ENCODE measurements around the gene CAPN2. TPM values are rescaled to one million over a fixed set of nuclear protein-coding genes. Genes with fewer than 3 reads are reported as not detected.
A peak's percentile ranks its signal among the peaks of the same experiment; 100 is the strongest.

The CAPN2 gene
- total RNA-seq, 1 experiment from 2014 or later, result 1,259 TPM

- H3K4me2 ChIP-seq (ENCODE audit: low read length), result peak overlapping the region; percentile 87
- DNase-seq (peak; percentile 97), ATAC-seq (peak; percentile 56)
- H3K9ac ChIP-seq (ENCODE audit: low read length), result peak overlapping the region; percentile 98
- TSS peak; percentile 86 for BruUV-seq (replicated peaks)
- H3K9me3 ChIP-seq (ENCODE audit: low read length), result no peaks in the 10 kb centered on the region
- peak overlapping the region; percentile 92 for H3K4me3 ChIP-seq (ENCODE audit: low read length)
- TF ChIP-seq EZH2 (IDR thresholded peaks at IDR 0.05; ENCODE audit: low read length, unreplicated experiment) (no peak), EZH2phosphoT487 (IDR thresholded peaks at IDR 0.05; ENCODE audit: borderline replicate concordance, low read length) (no peak), CTCF (conservative IDR thresholded peaks at IDR 0.05; ENCODE audit: low read depth, low read length) (peak; percentile 42; the same call in 1 of the 2 replicates)
- POLR2A ChIA-PET (ENCODE audit: unreplicated experiment), result interaction anchor here (1.4 kb wide), 1 partner anchor 14 kb away, joined by 6 read pairs; no protein-coding TSS in a partner anchor
- H3K4me1 ChIP-seq (ENCODE audit: insufficient read depth, low read length), result peaks cover 83% of the 10 kb centered on the region
- H3K9me2 ChIP-seq (replicated peaks; ENCODE audit: low read length), result no peaks in the 10 kb centered on the region
- peaks cover 51% of the 10 kb centered on the region for H3K36me3 ChIP-seq (ENCODE audit: low read depth, low read length)
- intact Hi-C loops (cut with micrococcal nuclease), result loop anchor here (1.0 to 2.0 kb wide), 3 partner anchors 11 to 33 kb away; no protein-coding TSS in a partner anchor
- CTCF ChIA-PET, result interaction anchor here (0.6 kb wide), 1 partner anchor 13 kb away, joined by 3 read pairs; no protein-coding TSS in a partner anchor
- H3K27me3 ChIP-seq (ENCODE audit: low read length), result no peaks in the 10 kb centered on the region
- peaks cover 15% of the 10 kb centered on the region for H3F3A ChIP-seq (ENCODE audit: low read length, unreplicated experiment)
- peaks cover 54% of the 10 kb centered on the region for H4K20me1 ChIP-seq (ENCODE audit: low read length)
- H3K27ac ChIP-seq (ENCODE audit: low read length), result peak overlapping the region; percentile 92
- no peak overlapping the region for H2AFZ ChIP-seq (ENCODE audit: low read length)
- peaks cover 85% of the 10 kb centered on the region for H3K79me2 ChIP-seq (ENCODE audit: low read length)
Measured at GRCh38 chr1:223714849-223715603, 2.7 kb downstream of the CAPN2 start.

DNA sequence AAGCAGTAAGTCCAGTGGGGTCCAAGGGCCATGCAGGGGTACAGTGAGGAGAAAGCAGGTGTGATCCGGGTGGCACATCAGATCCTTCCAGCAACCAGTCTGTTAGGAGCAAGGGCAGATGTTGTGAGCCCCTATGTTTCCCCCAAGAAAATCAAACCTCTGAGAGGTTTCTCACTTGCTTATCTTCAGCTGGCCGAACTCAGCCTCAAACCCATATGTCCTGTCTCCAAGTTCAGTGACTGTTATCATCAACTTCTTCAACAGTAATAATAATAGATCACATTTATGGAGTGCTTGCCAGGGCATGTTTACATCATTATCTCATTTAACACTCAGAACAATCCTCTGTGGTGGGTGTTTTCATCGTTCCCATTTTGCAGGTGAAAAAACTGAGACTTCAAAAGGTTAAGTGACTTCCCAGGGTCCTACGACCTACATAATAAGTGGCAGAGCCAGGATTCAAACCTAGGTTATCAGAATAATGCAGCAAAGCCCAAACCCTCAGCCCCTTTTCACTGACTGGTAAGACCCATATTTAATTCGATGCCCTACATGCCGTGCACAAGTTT lies 3.3 kb downstream of the CAPN2 start:
- peaks cover 83% of the 10 kb centered on the region for H3K4me1 ChIP-seq (ENCODE audit: insufficient read depth, low read length)
- CTCF ChIA-PET, result interaction anchor here (0.6 kb wide), 1 partner anchor 13 kb away, joined by 3 read pairs; no protein-coding TSS in a partner anchor
- intact Hi-C loops (cut with micrococcal nuclease), result loop anchor here (1.0 to 2.0 kb wide), 3 partner anchors 11 to 33 kb away; no protein-coding TSS in a partner anchor

More for the DNA sequence above, 3.3 kb downstream of the CAPN2 start:
- BruUV-seq (replicated peaks), result no TSS peak
- DNase-seq (no peak), ATAC-seq (no peak)
- TF ChIP-seq CTCF (conservative IDR thresholded peaks at IDR 0.05; ENCODE audit: low read depth, low read length) (no peak), EZH2 (IDR thresholded peaks at IDR 0.05; ENCODE audit: low read length, unreplicated experiment) (no peak), EZH2phosphoT487 (IDR thresholded peaks at IDR 0.05; ENCODE audit: borderline replicate concordance, low read length) (no peak)
- Histone ChIP-seq H3K36me3 (ENCODE audit: low read depth, low read length) (peaks cover 58% of the 10 kb centered on the region), H4K20me1 (ENCODE audit: low read length) (peaks cover 54% of the 10 kb centered on the region), H3K4me3 (ENCODE audit: low read length) (peak overlapping the region; percentile 92), H3K79me2 (ENCODE audit: low read length) (peaks cover 92% of the 10 kb centered on the region), H3K9me3 (ENCODE audit: low read length) (no peaks in the 10 kb centered on the region), H3F3A (ENCODE audit: low read length, unreplicated experiment) (peaks cover 15% of the 10 kb centered on the region), H3K27ac (ENCODE audit: low read length) (peak overlapping the region; percentile 92), H3K9me2 (replicated peaks; ENCODE audit: low read length) (no peaks in the 10 kb centered on the region), H2AFZ (ENCODE audit: low read length) (no peak overlapping the region), H3K9ac (ENCODE audit: low read length) (peak overlapping the region; percentile 98), H3K27me3 (ENCODE audit: low read length) (no peaks in the 10 kb centered on the region), H3K4me2 (ENCODE audit: low read length) (peak overlapping the region; percentile 87)
- POLR2A ChIA-PET (ENCODE audit: unreplicated experiment), result interaction anchor here (0.5 to 1.4 kb wide), 2 partner anchors 15 to 16 kb away, joined by 3 to 6 read pairs; no protein-coding TSS in a partner anchor
